ENCODE results near the gene IFT25. TPM values are rescaled to one million over a fixed set of nuclear protein-coding genes. Genes with fewer than 3 reads are reported as not detected.

IFT25 gene
- total RNA-seq, 1 donor from 2014 or later = 19.4 TPM

DNA sequence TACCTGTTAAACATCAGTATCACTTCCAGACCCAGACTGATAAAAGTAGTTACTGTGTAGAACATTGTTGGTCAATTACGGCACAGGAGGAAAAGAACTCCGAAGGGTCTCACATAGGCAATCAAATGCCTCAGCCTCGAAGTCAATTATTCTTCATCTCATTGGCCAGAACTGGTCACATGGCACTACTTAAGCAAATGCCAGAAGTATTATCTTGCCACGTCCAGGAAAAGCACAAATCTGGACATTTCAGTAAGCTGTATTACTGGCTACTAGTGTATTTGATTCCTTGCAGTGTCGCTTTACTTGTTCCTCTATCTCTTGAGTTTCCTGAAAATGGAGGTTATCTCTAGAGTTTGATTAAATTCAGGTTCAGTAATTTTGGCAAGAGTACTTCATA lies 27.2 kb downstream of the IFT25 start:
- H3K27ac ChIP-seq = no peak overlapping the region
- H3K9me3 ChIP-seq = no peaks in the 10 kb centered on the region
- H3K4me1 ChIP-seq = no peaks in the 10 kb centered on the region
- no peak for DNase-seq (ENCODE audit: extremely low spot score in 2 of 2)
- H3K27me3 ChIP-seq = no peaks in the 10 kb centered on the region
- TF ChIP-seq POLR2AphosphoS5 (IDR thresholded peaks at IDR 0.05; ENCODE audit: insufficient read depth in 1 of 2, low read depth in 1 of 2) (no peak), POLR2A (IDR thresholded peaks at IDR 0.05) (no peak)
- TF ChIP-seq, protein P1, sequence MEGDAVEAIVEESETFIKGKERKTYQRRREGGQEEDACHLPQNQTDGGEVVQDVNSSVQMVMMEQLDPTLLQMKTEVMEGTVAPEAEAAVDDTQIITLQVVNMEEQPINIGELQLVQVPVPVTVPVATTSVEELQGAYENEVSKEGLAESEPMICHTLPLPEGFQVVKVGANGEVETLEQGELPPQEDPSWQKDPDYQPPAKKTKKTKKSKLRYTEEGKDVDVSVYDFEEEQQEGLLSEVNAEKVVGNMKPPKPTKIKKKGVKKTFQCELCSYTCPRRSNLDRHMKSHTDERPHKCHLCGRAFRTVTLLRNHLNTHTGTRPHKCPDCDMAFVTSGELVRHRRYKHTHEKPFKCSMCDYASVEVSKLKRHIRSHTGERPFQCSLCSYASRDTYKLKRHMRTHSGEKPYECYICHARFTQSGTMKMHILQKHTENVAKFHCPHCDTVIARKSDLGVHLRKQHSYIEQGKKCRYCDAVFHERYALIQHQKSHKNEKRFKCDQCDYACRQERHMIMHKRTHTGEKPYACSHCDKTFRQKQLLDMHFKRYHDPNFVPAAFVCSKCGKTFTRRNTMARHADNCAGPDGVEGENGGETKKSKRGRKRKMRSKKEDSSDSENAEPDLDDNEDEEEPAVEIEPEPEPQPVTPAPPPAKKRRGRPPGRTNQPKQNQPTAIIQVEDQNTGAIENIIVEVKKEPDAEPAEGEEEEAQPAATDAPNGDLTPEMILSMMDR (IDR thresholded peaks at IDR 0.05) = no peak
- peaks cover 0 to 5% of the 10 kb centered on the region in 2 donors for H3K36me3 ChIP-seq
- H3K4me3 ChIP-seq = no peak overlapping the region
- intact Hi-C loops (cut with DNase I) = no loop called here

- H3K27ac ChIP-seq = no peak overlapping the region
- no peak for DNase-seq (ENCODE audit: extremely low spot score in 2 of 2)
- intact Hi-C loops (cut with DNase I) = no loop called here
- no peaks in the 10 kb centered on the region for H3K27me3 ChIP-seq
- peaks cover 0 to 4% of the 10 kb centered on the region in 2 donors for H3K36me3 ChIP-seq
- no peak overlapping the region for H3K4me3 ChIP-seq
- H3K9me3 ChIP-seq = no peaks in the 10 kb centered on the region
- no peaks in the 10 kb centered on the region for H3K4me1 ChIP-seq
- TF ChIP-seq POLR2AphosphoS5 (IDR thresholded peaks at IDR 0.05; ENCODE audit: insufficient read depth in 1 of 2, low read depth in 1 of 2) = no peak
- TF ChIP-seq, protein P1 (IDR thresholded peaks at IDR 0.05) = no peak
- TF ChIP-seq POLR2A (IDR thresholded peaks at IDR 0.05) = no peak
Observed at GRCh38 chr1:53913352-53914033, 32.0 kb downstream of the IFT25 start.

- TF ChIP-seq POLR2A (IDR thresholded peaks at IDR 0.05) (no peak), POLR2AphosphoS5 (IDR thresholded peaks at IDR 0.05; ENCODE audit: insufficient read depth in 1 of 2, low read depth in 1 of 2) (no peak)
- TF ChIP-seq, protein P1 (IDR thresholded peaks at IDR 0.05) = no peak
- intact Hi-C loops (cut with DNase I) = no loop called here
- no peak overlapping the region for H3K27ac ChIP-seq
- H3K36me3 ChIP-seq = peaks cover 0 to 4% of the 10 kb centered on the region in 2 donors
- H3K4me1 ChIP-seq = no peaks in the 10 kb centered on the region
- H3K9me3 ChIP-seq = no peaks in the 10 kb centered on the region
- no peak for DNase-seq (ENCODE audit: extremely low spot score in 2 of 2)
- H3K27me3 ChIP-seq = no peaks in the 10 kb centered on the region
- H3K4me3 ChIP-seq = no peak overlapping the region
Observed at GRCh38 chr1:53911442-53911841, 34.1 kb downstream of the IFT25 start.

- TF ChIP-seq, protein P1 (IDR thresholded peaks at IDR 0.05) = no peak
- TF ChIP-seq POLR2AphosphoS5 (IDR thresholded peaks at IDR 0.05; ENCODE audit: insufficient read depth in 1 of 2, low read depth in 1 of 2) (no peak), POLR2A (IDR thresholded peaks at IDR 0.05) (no peak)
- Histone ChIP-seq H3K27ac (no peak overlapping the region), H3K4me1 (no peaks in the 10 kb centered on the region), H3K27me3 (no peaks in the 10 kb centered on the region), H3K36me3 (peaks cover 0 to 4% of the 10 kb centered on the region in 2 donors), H3K4me3 (no peak overlapping the region), H3K9me3 (no peaks in the 10 kb centered on the region)
- DNase-seq (ENCODE audit: extremely low spot score in 2 of 2) = no peak
- intact Hi-C loops (cut with DNase I) = no loop called here
Observed at GRCh38 chr1:53909946-53910345, 35.6 kb downstream of the IFT25 start.

- DNase-seq (ENCODE audit: extremely low spot score in 2 of 2) = no peak
- Histone ChIP-seq H3K36me3 (no peaks in the 10 kb centered on the region), H3K27ac (no peak overlapping the region), H3K4me3 (no peak overlapping the region), H3K27me3 (no peaks in the 10 kb centered on the region), H3K4me1 (no peaks in the 10 kb centered on the region), H3K9me3 (no peaks in the 10 kb centered on the region)
- TF ChIP-seq, protein P1 (IDR thresholded peaks at IDR 0.05) = no peak
- TF ChIP-seq POLR2AphosphoS5 (IDR thresholded peaks at IDR 0.05; ENCODE audit: insufficient read depth in 1 of 2, low read depth in 1 of 2) = no peak
- no peak for TF ChIP-seq POLR2A (IDR thresholded peaks at IDR 0.05)
- intact Hi-C loops (cut with DNase I) = no loop called here
Observed at GRCh38 chr1:53906121-53906520, 39.4 kb downstream of the IFT25 start.
